EL (cell line): ENCODE measurements around the gene RSPH1.

ENCODE experiments used
- DNase-seq: peaks from one replicate; pipeline ENCODE4 v3.0.0-alpha.2; 2016

Gene RSPH1

DNA sequence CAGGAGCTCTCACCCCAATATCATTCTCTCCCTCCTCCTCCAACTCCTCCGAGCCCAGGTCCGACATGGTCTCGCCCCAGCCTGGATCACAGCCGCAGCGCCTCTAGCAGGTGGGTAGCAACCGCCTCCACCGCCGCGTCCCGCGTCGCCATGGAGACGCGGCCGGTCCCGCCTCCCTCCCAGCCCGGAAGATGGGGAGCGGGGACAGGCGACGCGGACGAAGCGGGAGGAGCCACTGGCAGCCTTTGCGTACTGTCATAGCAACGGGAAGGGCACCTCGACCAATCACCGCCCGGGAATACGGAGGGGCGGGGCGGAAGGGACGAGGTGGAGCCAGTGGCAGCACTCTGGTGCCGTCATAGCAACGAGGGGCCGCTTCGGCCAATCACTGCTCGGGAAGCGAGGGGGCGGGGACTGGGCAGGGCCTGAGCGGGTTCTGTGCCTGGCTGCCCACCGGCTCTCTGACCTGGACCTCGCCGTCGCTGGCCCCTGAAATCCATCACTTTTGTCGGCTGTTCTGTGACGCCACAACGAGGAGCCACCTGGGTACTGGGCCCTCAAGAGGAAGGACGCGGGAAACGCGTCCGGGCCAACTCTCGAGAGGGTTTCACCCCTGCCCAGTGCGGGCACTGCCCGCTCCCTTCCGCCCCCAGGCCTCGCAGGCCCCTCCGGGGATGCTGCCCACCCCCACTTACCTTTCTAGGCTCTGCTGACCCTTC lies at the start of gene RSPH1:
Gene RSPH1 (minus strand): TSS at position 105 of the 719 bp plus-strand sequence. CDS start 38 bp downstream, at position 67.
- DNase-seq, result peak; percentile 98

DNA sequence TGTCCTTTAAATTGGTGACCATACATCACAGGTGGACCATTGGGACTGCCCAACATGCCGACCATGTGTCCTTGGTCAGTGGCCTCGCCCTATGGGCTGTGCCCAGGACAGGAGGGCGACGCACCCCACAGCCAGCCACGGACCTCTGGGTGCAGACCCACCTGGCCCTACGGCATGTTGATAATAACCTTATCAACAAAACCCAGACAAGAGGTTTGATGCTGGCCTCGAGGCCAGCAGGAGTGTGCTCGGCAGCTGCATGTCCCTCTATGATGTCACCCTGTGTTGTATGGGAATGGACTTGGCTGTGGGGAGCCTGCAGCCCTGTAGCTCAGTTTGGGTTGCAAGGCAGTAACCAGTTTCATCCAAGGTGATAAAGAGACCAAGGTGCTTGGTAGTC lies 49.7 kb upstream of the RSPH1 start:
- DNase-seq, result no peak

DNA sequence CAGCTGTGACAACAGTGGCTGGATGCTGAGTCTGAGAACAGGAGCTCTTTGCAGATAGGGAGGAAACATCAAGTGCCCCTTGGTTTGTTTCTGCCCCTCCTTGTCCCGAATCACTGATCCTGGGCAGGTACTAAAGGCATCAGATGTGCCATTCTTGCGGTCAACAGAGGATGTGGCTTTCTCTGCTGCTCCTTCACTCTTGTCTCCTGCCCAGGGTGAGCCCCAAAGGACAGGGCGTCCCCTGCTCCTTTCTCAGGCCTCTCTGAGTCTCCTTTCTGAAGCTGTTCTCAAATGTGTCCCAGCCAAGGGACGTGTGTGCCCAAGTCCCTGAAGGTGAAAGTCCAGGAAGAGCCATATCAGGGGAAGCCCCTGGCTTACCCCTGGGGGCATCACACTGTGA lies 49.3 kb upstream of the RSPH1 start:
- DNase-seq, result no peak

DNA sequence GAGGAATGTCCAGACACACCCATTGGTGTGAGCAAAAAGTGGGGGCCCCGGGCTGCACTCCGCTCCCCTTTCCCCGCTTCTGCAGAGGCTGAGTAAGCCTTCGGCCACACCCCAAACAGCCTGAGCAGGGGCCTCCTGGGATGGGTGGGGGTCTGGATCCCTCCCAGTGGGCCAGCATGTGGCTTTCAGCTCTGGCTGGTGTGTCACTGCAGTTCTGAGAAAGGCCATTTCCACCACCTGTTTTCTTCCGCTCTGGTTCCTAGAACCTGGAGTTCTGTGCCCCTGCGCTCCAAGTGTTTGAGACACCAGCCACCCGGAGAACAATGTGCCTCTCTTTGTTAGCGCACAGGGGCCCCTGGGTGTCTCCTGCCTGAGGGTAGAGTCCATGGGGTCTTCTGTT lies 48.5 kb upstream of the RSPH1 start:
- no peak for DNase-seq

DNA sequence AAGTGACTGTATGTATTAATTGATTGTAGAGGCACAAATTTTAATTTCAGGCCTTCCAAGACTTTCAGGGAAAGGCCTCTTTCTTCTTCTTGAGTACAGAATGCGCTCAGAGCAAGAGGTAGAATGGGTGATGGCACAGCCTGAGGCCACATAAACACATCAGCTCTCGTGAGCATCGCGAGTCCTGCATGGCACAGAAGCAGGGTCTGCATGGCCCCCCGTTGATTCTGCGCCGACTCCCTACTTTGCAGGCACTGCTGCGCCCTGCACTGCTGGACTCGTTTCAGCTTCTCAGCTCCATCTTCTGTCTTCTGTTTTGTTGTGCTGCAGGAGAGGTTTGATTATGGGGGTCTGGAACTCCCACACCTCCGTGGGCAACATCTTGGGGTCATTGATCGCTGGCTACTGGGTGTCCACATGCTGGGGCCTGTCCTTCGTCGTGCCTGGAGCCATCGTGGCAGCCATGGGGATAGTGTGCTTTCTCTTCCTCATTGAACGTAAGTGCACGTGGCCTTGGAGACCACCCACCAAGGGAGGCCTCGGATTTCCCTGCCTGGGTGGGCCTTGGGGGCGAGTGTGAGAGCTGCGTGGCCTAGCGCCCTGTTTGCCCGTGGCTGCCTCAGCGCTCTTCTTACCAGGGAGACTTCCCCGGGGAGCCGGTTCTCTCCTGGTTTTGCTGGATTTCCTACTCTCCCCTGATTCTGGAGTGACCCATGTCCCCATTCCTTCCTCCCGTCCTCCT lies 47.3 kb upstream of the RSPH1 start:
- no peak for DNase-seq

DNA sequence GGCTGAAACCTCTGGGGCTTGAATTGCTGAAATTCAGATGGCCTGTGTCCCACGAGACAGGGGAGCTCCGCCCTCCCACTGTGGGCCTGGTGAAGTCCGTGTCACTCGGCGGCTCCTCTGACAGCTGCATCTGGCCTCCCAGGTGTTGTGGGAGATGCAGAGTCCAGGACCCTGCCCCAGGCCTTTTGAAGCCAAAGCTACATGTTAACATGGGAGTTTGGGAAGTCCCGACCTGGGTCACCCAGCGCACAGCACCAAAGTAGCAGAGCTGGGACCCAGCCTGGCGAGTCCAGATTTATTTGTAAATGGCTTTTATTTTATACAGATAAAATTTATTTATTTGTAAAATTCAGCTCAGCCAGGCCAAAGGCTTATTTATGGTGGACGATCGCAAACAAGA lies 46.6 kb upstream of the RSPH1 start:
- no peak for DNase-seq

DNA sequence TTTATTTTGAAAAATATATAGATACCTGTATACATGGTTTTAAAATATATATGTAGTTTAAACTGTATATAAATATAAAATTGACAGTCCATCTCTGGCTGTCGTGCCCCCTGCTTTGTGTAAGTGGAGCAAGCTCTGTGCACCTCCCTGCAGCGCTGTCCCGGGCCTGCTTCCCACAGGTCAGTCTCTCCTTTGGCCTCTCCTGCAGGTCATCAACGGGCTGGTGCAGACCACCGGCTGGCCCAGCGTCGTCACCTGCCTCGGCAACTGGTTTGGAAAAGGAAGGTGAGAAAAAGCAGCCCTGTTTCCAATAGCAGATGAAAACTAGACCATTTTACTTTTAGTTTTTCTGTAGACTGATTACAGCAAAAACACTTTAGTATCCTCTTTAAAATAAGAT lies 46.2 kb upstream of the RSPH1 start:
- no peak for DNase-seq

DNA sequence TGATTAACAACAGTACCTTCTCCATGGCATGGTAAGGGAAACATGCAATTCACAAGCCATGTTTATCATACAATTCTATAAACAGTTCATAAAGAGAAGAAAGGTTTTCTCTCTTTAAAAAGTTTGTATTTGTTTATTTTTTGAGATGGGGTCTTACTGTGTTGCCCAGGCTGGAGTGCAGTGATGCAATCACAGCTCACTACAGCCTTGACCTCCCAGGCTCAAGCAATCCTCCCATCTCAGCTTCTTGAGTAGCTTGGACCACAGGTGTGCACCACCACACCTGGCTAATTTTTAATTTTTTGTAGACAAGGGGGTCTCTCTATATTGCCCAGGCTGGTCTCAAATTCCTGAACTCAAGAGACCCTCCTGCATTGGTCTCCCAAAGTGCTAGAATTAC lies 45.6 kb upstream of the RSPH1 start:
- no peak for DNase-seq

DNA sequence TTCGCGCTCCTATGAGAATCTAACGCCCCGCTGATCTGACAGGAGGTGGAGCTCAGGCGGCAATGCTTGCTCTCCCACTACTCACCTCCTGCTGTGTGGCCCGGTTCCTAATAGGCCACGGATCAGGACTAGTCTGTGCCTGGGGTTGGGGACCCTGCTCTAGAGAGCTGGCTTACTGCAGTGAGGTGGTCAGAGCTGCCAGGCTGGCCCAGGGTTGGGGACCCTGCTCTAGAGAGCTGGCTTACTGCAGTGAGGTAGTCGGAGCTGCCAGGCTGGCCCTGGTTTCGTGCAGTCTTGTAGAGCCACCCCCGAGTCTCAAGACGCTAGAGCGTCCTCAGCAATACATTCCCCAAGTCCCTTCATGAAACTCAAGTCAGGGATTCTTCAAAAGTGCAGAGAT lies 45.1 kb upstream of the RSPH1 start:
- no peak for DNase-seq

DNA sequence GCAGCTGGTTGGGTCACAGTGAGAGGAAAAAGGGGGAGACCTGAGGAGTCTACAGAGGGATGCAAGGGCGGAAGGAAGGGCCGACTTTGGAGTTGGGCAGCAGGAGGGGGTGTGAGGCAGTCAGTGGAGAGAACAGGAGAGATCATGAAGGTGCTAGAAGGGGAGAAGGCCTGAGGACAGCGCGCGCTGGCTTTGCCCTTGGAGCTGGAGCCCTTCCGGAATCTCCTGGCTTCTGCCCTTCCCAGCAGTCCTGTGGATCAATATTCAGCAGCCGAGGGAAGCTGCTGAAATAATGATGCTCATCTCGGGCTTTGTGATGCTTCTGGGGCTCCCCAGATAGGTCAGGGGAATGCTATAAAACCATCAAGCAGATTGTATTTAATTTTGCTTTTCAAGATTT lies 44.4 kb upstream of the RSPH1 start:
- no peak for DNase-seq

DNA sequence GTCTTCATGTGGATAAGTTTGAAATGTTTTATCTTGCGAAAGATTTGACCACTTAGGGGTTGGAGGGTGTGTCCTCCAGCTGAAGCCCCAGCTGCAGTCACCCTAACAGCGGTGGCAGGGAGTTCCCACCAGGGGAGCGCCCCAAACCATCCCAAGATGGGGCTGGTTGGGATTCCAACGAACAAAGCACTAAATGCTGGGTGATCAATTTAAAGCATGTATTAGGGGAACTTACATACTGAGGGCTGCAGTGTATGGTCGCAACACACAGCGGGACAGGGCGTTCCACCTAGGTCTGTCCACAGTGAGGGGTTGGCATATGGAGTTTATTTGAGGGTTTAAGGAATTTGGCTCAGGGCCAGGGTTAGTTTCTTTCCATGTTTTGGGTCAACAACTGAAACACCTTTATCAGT lies 43.9 kb upstream of the RSPH1 start:
- DNase-seq, result peak; percentile 12

DNA sequence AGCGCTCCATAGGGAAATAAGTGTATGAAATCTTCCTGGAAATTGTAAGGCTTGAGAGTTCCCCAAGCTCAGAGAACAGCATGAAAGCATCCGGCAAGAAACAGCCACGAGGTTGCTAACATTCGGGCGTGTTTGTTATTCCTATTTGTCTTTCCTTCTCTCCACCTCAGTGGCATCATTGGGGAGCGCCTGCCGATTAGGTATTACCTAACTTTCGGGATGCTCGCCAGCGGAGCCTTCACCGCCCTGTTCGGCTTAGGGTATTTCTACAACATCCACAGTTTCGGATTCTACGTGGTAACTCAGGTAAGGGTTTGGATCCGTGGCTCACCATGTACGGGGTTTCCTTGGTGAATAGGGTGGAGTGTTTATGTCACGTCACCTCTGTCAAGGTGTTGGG lies 43.3 kb upstream of the RSPH1 start:
- no peak for DNase-seq

DNA sequence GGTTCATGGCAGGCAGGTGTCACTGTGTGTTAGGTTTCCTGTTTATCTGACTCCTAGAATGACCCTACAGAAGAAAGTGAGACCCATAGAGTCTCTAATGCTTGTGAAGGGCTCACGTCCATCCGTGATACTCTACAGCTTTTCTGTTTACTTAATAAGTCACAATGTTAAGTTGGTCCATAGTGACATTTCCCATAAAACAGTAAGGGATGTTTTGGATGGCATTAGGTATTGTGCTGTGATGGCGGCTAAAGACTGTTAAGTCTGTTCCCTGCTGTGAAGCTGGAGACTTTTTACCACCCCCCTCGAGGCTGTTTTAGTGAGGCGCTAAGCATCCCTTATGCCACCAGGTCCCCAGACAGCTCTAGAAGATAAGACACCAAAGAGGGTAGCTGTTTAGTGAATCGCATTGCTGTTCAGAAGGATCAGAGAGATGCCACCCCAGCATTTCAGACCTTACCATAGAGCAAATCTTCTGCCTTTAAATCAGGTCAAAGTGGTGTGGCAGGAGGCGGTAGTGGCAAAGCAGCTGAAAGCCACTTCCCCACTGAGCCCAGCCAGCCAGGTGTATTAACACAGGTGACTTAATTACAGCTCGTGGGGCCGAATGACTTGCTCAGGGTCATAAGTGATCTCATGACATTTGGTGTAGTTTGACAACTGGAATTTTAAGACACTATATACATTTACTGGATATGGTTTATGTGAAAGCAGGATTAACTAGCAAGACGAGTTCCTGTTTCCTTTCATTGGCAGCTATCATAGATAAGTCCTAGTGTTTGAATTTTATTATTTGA lies 42.7 kb upstream of the RSPH1 start:
- no peak for DNase-seq

DNA sequence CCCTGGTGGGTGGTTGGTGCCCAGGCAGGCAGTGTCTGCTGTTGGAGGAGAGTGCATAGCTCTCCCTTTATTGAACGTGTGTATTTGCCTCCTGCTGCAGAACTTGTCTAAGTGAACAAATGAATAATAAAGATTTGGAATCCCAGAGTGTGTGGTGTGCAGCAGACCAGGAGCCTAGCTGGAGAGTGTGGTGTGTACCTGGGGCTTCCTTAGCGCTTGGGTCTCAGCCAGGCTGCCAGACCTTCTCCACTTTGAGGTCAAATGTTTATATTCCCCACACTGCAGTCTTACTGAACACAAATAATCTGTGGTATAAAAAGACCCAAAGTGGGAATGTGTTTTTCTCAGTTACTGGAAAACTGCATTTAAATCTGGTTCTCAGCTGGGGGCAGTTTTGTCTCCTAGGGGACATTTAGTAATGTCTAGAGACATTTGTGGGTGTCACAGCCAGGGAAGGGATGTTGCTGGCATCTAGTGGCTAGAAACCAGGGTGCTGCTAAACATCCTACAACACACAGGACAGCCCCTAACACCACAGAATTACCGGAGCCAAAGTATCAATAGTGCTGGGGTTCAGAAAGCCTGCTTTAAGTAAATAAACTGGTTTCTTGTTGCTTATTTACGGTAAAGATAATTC lies 41.2 kb upstream of the RSPH1 start:
- no peak for DNase-seq

DNA sequence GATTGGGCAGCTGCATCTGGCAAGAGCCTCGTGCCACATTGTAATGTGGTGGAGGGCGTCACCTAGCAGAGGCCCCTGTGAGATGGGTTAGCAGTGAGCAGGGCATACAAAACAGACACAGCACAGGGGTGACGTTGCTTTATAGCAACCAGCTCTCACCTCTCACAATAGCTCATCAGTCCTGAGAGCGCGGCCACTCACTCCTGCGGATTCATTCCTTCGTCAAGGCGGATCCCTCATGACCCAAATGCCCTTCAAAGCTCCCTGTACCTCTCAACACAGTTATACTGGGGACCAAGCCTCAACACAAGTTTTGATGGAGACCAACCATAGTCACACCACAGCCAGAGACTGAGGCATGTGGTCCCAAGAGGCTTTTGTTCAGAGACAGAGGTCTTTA lies 40.6 kb upstream of the RSPH1 start:
- DNase-seq, result no peak

DNA sequence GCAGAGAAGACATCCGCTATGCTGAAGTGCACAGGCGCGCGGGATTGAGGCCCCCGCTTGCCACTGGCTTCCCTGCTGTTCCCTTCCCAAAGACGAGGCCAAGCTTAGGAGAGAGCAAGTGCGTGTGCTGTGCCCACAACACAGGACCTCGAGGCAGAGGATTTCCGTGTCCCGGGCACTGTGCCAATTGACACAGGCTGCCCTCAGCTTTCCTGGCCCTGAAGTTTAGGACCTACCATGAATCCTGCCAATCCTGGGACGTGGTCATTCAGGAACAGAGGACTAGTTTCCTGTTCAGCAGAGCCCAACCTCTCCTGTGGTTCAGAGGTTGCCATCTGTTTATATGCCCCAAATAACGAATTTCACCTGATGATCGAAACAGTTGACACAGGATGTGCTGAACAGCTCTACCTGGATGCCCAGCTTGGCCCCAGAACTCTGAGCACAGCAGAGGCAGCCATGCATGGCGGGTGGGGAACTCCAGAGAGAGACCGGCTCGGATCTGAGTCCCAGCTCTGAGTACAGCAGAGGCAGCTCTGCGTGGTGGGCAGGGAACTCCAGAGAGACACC lies 39.7 kb upstream of the RSPH1 start:
- DNase-seq, result no peak

DNA sequence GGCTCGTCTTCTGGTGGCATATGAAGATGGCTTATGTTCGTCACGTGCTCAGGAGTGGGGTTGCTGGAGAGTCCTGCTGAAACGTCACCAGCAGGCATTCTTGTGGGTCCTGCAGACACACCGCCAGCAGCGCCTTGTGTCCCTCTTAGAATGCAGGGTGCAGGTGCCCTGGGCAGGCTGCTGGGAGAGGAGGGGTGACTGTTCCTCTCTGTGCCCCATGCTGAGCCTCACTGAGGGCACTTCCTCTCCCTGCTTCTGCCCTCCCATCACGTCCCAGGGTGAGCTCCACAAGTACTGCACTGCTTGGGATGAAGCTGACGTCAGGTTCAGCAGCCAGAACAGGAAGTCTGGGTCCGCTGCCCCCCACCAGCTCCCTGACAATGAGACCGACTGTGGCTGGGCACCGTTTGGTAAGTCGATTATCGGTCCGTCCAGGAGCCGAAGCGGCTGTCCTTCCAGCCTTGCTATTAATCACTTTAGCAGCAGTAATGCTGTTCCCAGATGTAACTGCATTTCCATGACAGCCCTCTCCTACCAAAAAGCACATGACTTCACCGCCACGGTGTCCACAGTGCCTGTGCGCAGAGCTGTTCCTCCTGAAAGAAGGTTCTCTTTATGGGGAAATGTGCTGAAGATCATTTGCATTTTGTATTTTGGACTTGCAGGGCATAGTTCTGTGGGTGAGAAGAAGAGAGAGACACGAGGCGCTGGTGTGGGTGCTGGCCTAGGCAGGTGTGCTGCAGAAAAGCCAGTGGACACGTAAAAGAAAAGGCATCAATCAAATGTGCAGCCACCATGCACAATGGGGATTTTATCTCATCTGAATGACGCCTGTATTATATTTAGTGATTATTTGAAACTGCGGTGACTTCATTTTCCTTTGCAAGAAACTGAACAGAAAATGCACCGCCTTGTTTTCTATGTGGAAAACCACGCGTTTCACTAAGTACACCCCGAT lies 38.7 kb upstream of the RSPH1 start:
- no peak for DNase-seq

DNA sequence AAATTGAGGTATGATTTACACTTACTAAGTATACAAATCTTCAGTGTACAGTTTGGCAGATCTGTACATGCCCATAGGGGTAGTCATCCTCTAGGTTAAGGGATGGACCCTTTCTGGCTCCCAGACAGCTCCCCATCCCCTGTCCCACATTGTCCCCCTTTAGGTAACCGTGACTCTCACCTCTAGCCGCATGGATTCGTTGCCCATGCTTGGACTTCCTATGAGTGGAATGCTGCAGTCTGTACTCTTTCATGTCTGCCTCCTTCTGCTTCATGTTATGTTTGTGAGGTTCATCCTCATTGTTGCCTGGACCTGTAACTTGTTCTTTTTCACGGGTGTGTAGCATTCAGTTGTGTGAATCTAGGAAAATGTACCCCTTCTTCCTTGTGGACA lies 37.9 kb upstream of the RSPH1 start:
- DNase-seq, result no peak

DNA sequence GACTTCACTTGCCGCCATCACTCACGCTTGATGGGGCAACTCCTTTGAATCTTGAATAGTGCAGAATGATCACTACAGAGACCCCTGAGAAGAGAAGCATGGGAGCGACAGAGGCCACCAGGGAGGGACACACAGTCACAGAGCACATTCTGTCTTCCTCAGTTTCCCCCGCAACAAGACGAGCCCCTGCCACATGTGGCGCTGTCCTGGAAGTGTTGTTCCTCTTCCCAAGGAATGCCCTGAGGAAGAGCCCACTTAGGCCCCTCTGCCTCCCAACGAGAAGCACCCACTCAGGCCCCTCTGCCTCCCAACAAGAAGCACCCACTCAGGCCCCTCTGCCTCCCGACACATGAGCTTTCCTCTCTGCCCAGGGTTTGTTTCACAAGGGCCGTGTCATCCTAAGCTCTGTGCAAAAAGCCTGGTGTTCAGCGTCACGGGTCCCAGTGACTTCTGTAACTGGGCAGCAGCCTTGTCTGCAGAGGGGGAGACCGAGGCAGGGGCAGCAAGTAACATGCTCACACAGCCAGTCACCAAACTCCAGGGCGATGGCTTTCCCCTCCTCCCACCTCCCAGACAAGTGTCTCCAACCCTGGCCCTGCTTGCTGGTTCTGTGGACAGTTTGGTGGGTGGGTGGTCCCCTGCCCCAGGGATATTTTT lies 37.4 kb upstream of the RSPH1 start:
- DNase-seq, result no peak

DNA sequence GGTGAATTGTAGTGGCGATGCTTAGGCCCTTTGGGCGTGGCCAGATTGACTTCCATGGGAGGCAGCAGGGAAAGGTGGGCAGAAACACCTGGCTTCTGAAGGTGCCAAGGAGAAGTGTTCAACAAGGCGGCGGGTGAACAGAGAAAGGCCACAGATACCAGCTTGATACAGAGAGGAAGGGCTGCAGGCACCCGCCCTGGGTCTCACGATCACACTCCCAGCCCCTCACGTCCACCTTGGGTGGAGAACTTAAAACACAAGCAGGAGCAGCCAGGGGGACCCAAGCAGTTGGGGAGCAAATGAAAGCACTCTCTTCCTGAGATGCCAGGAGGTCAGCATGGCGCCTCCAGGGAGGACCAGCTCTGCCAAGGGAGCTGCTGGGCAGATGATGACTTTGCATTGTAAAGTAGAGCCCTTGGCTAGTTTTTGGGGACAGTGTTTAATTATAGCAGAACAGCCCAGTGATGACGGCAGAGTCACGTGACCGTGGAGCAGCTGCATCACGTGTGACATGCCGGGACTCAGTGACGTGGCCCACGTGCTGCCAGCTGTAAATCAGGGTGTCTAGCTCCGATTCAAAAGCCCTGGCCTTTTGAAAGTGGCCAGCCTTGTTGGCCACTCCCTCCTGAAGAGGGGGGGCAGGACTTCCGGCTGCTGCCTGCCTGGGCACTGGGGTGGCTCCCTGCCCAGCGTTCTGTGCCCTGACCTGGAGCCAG lies 36.6 kb upstream of the RSPH1 start:
- DNase-seq, result peak; percentile 22

DNA sequence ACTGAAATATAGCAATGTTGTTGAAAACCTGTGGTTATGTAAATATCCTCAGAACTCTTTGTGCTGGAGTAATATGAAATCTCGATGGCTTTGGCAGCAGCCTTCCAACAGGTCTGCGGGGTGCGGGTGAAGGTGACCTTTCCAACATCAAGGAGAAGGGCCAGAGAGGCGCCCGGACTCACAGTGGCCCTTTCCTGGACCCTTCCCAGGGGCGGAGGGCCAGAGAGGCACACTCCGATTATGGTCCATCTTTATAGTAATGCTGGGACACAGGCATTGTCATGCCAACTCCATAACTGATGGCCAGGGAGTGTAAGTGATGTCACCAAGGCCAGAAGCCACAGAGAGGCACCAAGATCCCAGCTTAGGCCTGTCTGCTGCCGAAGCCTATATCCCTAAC lies 35.7 kb upstream of the RSPH1 start:
- DNase-seq, result no peak
